GM23338 (cell line): Measurements from ENCODE around the gene RFC3. TPM values are rescaled to one million over a fixed set of nuclear protein-coding genes. Genes with fewer than 3 reads are reported as not detected.

ENCODE experiments used
- ATAC-seq: fragments of 200-7000 bp; cut with Tn5 transposase; 3 replicates; pipeline ENCODE4 v1.9.1; 2020
- DNase-seq: peaks from one replicate; pipeline ENCODE4 v3.0.0-alpha.2; 2015; ENCODE audit warnings: low spot score
- H2AFZ ChIP-seq: fragments of 200-600 bp; sonication (generic); 2 replicates; pipeline ENCODE4 v1.8.0; 2016; ENCODE audit warnings: antibody characterized with exemption, mild to moderate bottlenecking, moderate library complexity
- H3F3A ChIP-seq: fragments of 200-600 bp; sonication (generic); replicated peaks from 2 replicates; pipeline ENCODE4 v1.8.0; 2017; ENCODE audit warnings: antibody characterized with exemption, mixed run types, low read depth
- H3K27ac ChIP-seq: fragments of 200-600 bp; sonication (generic); 2 replicates; pipeline ENCODE4 v1.6.1; 2016; ENCODE audit warnings: low read depth
- H3K27me3 ChIP-seq: fragments of 200-600 bp; sonication (generic); 2 replicates; pipeline ENCODE4 v1.8.0; 2016; ENCODE audit warnings: mild to moderate bottlenecking, mixed run types, moderate library complexity; ENCODE audit not compliant: insufficient read depth
- H3K36me3 ChIP-seq: fragments of 200-600 bp; sonication (generic); 2 replicates; pipeline ENCODE4 v1.8.0; 2016; ENCODE audit warnings: mild to moderate bottlenecking; ENCODE audit not compliant: insufficient read depth
- H3K4me1 ChIP-seq: fragments of 200-600 bp; sonication (generic); 2 replicates; pipeline ENCODE4 v1.8.0; 2016; ENCODE audit warnings: mild to moderate bottlenecking, moderate library complexity; ENCODE audit not compliant: insufficient read depth
- H3K4me2 ChIP-seq: fragments of 200-600 bp; sonication (generic); 2 replicates; pipeline ENCODE4 v1.7.1; 2017; ENCODE audit warnings: mixed run types
- H3K4me3 ChIP-seq: fragments of 200-600 bp; sonication (generic); 2 replicates; pipeline ENCODE4 v1.6.1; 2016; ENCODE audit warnings: mixed run types
- H3K79me2 ChIP-seq: fragments of 200-600 bp; sonication (generic); replicated peaks from 2 replicates; pipeline ENCODE4 v1.8.0; 2017; ENCODE audit warnings: mild to moderate bottlenecking; ENCODE audit not compliant: insufficient read depth
- H3K9me2 ChIP-seq: fragments of 200-600 bp; sonication (generic); 2 replicates; pipeline ENCODE4 v1.8.0; 2017; ENCODE audit not compliant: insufficient read depth
- H4K20me1 ChIP-seq: fragments of 200-600 bp; sonication (generic); replicated peaks from 2 replicates; pipeline ENCODE4 v1.8.0; 2017; ENCODE audit warnings: mild to moderate bottlenecking; ENCODE audit not compliant: insufficient read depth
- H3K27ac Mint-ChIP-seq: 2 replicates; pipeline ENCODE4 v1.8.0; 2020; ENCODE audit warnings: inconsistent platforms, mild to moderate bottlenecking, moderate library complexity, mixed read lengths
- H3K27me3 Mint-ChIP-seq: 3 replicates; pipeline ENCODE4 v1.8.0; 2022; ENCODE audit warnings: low read depth, mild to moderate bottlenecking, moderate library complexity, mixed read lengths, inconsistent platforms; ENCODE audit not compliant: insufficient read depth, poor library complexity
- H3K36me3 Mint-ChIP-seq: 3 replicates; pipeline ENCODE4 v1.8.0; 2021; ENCODE audit warnings: low read depth, mild to moderate bottlenecking, inconsistent platforms, moderate library complexity, mixed read lengths
- H3K4me1 Mint-ChIP-seq: 3 replicates; pipeline ENCODE4 v1.8.0; 2020; ENCODE audit warnings: mild to moderate bottlenecking, inconsistent platforms, mixed read lengths
- H3K4me3 Mint-ChIP-seq: 3 replicates; pipeline ENCODE4 v1.8.0; 2021; ENCODE audit warnings: moderate library complexity, mild to moderate bottlenecking, inconsistent platforms, mixed read lengths
- H3K9me3 Mint-ChIP-seq: 3 replicates; pipeline ENCODE4 v1.8.0; 2020; ENCODE audit warnings: moderate library complexity, mild to moderate bottlenecking, inconsistent platforms, mixed read lengths
- CREB1 ChIP-seq: fragments of 250-450 bp; sonication (Bioruptor Pico); IDR thresholded peaks from 2 replicates; pipeline ENCODE4 v1.5.0; 2020; ENCODE audit warnings: low read depth, mild to moderate bottlenecking, moderate library complexity
- EZH2 ChIP-seq: fragments of 200-600 bp; sonication (generic); IDR thresholded peaks from one replicate; pipeline ENCODE4 v1.8.0; 2017; ENCODE audit warnings: antibody characterized with exemption, mild to moderate bottlenecking, low read depth; ENCODE audit not compliant: unreplicated experiment
- JUNB ChIP-seq: IDR thresholded peaks from one replicate; pipeline ENCODE4 v1.6.1; 2016; ENCODE audit warnings: antibody characterized with exemption; ENCODE audit not compliant: unreplicated experiment
- NANOG ChIP-seq: IDR thresholded peaks from 2 replicates; pipeline ENCODE4 v1.6.1; 2016; ENCODE audit warnings: antibody characterized with exemption, borderline replicate concordance
- POLR2AphosphoS5 ChIP-seq: IDR thresholded peaks from 2 replicates; pipeline ENCODE4 v1.6.1; 2016; ENCODE audit warnings: antibody characterized with exemption, low read depth
- STAT1 ChIP-seq: IDR thresholded peaks from one replicate; pipeline ENCODE4 v1.6.1; 2016; ENCODE audit warnings: antibody characterized with exemption; ENCODE audit not compliant: unreplicated experiment
- ZNF331 ChIP-seq: fragments of 250-450 bp; sonication (Bioruptor Pico); IDR thresholded peaks from 2 replicates; pipeline ENCODE4 v1.5.0; 2020; ENCODE audit warnings: low read depth, mild to moderate bottlenecking, moderate library complexity
- ZNF462 ChIP-seq: fragments of 250-450 bp; sonication (Bioruptor Pico); IDR thresholded peaks from 2 replicates; pipeline ENCODE4 v1.5.0; 2020; ENCODE audit warnings: mild to moderate bottlenecking, moderate library complexity
- polyA plus RNA-seq: library from polyadenylated mRNA; unstranded; fragments of >200 nt; fragmentation: Nextera tagmentation; extraction: Ambion mirVana; gene quantifications from 2 replicates; pipeline ENCODE4 v1.2.1, GENCODE V29; 2016
- total RNA-seq: library from RNA; depleted of rRNA; stranded (reverse); fragments of >200 nt; shearing (Covaris generic); gene quantifications from 2 replicates; pipeline ENCODE4 v1.2.3, GENCODE V29; 2014

The RFC3 gene
- total and polyA plus RNA-seq, 2 experiments from 2014 or later: 48.7 to 75.5 TPM

GRCh38 chr13:33882804-33883203, 64.9 kb downstream of the RFC3 start (continued):
- no peak for TF ChIP-seq ZNF462 (CRISPR knock-in tag)
- TF ChIP-seq STAT1: no peak
- TF ChIP-seq JUNB: no peak

GRCh38 chr13:33884531-33885220, 66.7 kb downstream of the RFC3 start:
- Mint-ChIP-seq H3K4me3 (no peak overlapping the region), H3K27ac (no peak overlapping the region)
- no peak for ATAC-seq
- no peak for TF ChIP-seq ZNF331 (CRISPR knock-in tag)
- no peak for TF ChIP-seq ZNF462 (CRISPR knock-in tag)
- TF ChIP-seq JUNB: no peak
- no peak for TF ChIP-seq CREB1 (CRISPR knock-in tag)
- TF ChIP-seq POLR2AphosphoS5: no peak
- no peak for TF ChIP-seq EZH2
- TF ChIP-seq NANOG: no peak

More at GRCh38 chr13:33884531-33885220, 66.7 kb downstream of the RFC3 start:
- H2AFZ ChIP-seq: no peak overlapping the region
- H3K27me3 Mint-ChIP-seq: no peaks in the 10 kb centered on the region
- H3K36me3 ChIP-seq: no peaks in the 10 kb centered on the region
- H4K20me1 ChIP-seq: no peaks in the 10 kb centered on the region
- H3K4me1 ChIP-seq: no peaks in the 10 kb centered on the region
- H3K9me3 Mint-ChIP-seq: peaks cover 3% of the 10 kb centered on the region; the same call in 2 of the 3 replicates
- no peaks in the 10 kb centered on the region for H3K4me1 Mint-ChIP-seq
- peaks cover 15% of the 10 kb centered on the region for H3K36me3 Mint-ChIP-seq
- no peaks in the 10 kb centered on the region for H3K27me3 ChIP-seq
- DNase-seq: no peak
- no peak overlapping the region for H3K27ac ChIP-seq
- H3K4me3 ChIP-seq: no peak overlapping the region
- no peaks in the 10 kb centered on the region for H3K79me2 ChIP-seq
- no peak overlapping the region for H3K4me2 ChIP-seq
- no peaks in the 10 kb centered on the region for H3F3A ChIP-seq
- H3K9me2 ChIP-seq: no peaks in the 10 kb centered on the region
